IPS-18a (cell line): ENCODE results near the gene SEL1L3.
"Not testable (repeated sequence)": the region's sequence is repeated elsewhere in the genome, so short reads cannot be mapped to it uniquely, and the experiment has no call there.

ENCODE experiments used
- H3K27ac ChIP-seq: one replicate; pipeline ENCODE4 v1.5.1; 2013; ENCODE audit warnings: low read length
- H3K27me3 ChIP-seq: one replicate; pipeline ENCODE4 v1.6.1; 2013; ENCODE audit warnings: mild to moderate bottlenecking, low read length; ENCODE audit not compliant: control insufficient read depth, insufficient read depth
- H3K36me3 ChIP-seq: one replicate; pipeline ENCODE4 v1.6.1; 2013; ENCODE audit warnings: low read depth, low read length; ENCODE audit not compliant: control insufficient read depth
- H3K4me1 ChIP-seq: one replicate; pipeline ENCODE4 v1.6.1; 2013; ENCODE audit warnings: low read depth, low read length; ENCODE audit not compliant: control insufficient read depth
- H3K4me3 ChIP-seq: one replicate; pipeline ENCODE4 v1.5.1; 2013; ENCODE audit warnings: low read length
- H3K9ac ChIP-seq: one replicate; pipeline ENCODE4 v1.6.1; 2013; ENCODE audit warnings: mild to moderate bottlenecking, low read length, moderate library complexity
- H3K9me3 ChIP-seq: one replicate; pipeline ENCODE4 v1.6.1; 2013; ENCODE audit warnings: low read depth, low read length; ENCODE audit not compliant: control insufficient read depth

Gene SEL1L3

GRCh38 chr4:25878676-25879075 is 15.9 kb upstream of the SEL1L3 start:
- Histone ChIP-seq H3K27ac (no peak overlapping the region), H3K9ac (no peak overlapping the region), H3K36me3 (no peaks in the 10 kb centered on the region), H3K9me3 (no peaks in the 10 kb centered on the region), H3K27me3 (no peaks in the 10 kb centered on the region), H3K4me3 (no peak overlapping the region), H3K4me1 (no peaks in the 10 kb centered on the region)

DNA sequence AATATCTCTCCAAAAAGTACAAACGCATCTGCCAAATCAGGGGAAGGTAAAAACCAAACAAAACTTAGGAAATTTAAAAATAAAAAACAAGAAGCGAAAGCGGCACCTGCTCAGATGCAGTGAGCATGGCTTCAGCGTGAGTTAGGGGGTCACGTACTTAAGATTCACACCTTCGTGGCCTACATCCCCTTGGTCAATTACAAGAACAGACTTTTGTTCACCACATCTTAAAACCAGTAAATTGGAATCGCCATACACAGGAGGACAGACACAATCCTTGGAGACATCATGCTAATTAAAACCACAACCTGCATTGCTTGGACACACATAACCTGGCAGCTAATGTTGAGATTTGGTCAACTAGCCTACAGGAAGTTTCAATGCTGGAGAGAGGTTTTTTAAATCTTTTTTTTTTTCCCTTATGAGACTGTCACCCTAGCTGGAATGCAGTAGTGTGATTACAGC is 12.5 kb upstream of the SEL1L3 start:
- Histone ChIP-seq H3K4me3 (no peak overlapping the region), H3K4me1 (no peaks in the 10 kb centered on the region), H3K27me3 (no peaks in the 10 kb centered on the region), H3K36me3 (no peaks in the 10 kb centered on the region), H3K27ac (no peak overlapping the region), H3K9me3 (no peaks in the 10 kb centered on the region), H3K9ac (no peak overlapping the region)

- H3K4me3 ChIP-seq: no peak overlapping the region
- no peaks in the 10 kb centered on the region for H3K27me3 ChIP-seq
- no peak overlapping the region for H3K27ac ChIP-seq
- no peaks in the 10 kb centered on the region for H3K4me1 ChIP-seq
- no peaks in the 10 kb centered on the region for H3K9me3 ChIP-seq
- H3K36me3 ChIP-seq: no peaks in the 10 kb centered on the region
- H3K9ac ChIP-seq: no peak overlapping the region
Observed at GRCh38 chr4:25874655-25875054, 11.9 kb upstream of the SEL1L3 start.

- H3K4me1 ChIP-seq: no peaks in the 10 kb centered on the region
- no peak overlapping the region for H3K9ac ChIP-seq
- H3K27me3 ChIP-seq: no peaks in the 10 kb centered on the region
- no peaks in the 10 kb centered on the region for H3K36me3 ChIP-seq
- H3K27ac ChIP-seq: no peak overlapping the region
- no peaks in the 10 kb centered on the region for H3K9me3 ChIP-seq
- H3K4me3 ChIP-seq: no peak overlapping the region
Observed at GRCh38 chr4:25873632-25874129, 10.9 kb upstream of the SEL1L3 start.

DNA sequence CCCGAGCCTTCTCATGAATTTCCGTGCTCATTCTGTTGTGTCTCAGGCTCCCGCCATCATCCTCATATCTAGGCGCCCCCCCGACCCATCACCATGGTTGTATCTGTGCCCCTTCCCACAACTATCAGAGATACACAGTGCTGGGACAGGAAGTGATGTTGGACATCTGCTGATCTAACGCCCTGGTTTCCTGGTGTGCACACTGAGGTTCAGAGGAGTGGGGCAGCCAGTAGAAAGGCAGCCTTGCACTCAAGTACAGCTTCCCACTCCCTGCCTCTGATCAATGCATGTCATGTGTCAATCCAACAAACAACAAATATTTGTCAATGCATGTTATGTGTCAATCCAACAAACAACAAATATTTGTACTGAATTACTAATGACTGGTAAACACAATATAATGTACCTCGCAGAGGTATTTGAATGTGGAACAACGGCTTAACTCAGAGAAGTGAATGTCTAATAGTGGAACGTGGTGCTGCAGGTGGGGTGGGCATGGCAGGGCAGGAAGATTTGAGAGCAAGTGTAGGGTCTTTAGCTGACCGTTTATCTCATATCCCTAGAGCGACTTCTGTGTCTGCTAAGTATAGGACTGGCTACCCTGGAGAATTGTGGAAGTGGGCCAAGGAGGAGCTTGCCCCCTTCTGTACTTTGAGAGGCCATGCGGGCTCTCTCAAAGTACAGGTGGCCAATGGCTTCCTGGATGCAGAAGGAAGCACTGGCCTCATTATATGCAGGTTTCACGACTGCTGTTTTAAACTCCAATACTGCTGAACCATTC is 10.3 kb upstream of the SEL1L3 start:
- no peaks in the 10 kb centered on the region for H3K4me1 ChIP-seq
- H3K9ac ChIP-seq: no peak overlapping the region
- no peaks in the 10 kb centered on the region for H3K36me3 ChIP-seq
- no peak overlapping the region for H3K4me3 ChIP-seq
- no peaks in the 10 kb centered on the region for H3K27me3 ChIP-seq
- no peak overlapping the region for H3K27ac ChIP-seq
- no peaks in the 10 kb centered on the region for H3K9me3 ChIP-seq

DNA sequence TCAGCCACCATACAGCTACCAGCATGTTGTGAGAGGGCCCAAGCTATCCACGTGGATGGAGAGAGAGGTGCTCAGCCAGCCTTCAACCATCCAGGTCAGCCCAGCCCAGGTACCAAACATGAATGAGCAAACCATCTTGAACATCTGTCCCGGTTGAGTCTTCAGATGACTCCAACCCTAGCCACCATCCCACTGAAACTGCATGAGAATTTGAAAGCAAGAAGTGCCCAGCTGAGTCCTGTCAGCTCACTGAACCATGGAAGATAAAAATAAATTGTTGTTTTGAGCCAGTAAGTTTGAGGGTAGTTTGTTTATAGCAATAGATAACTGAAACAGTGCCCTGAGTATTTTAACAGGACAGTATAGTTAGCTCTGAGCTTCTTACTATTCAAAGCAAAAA is 7.3 kb upstream of the SEL1L3 start:
- Histone ChIP-seq H3K36me3 (no peaks in the 10 kb centered on the region), H3K9ac (no peak overlapping the region), H3K4me1 (peaks cover 3% of the 10 kb centered on the region), H3K4me3 (no peak overlapping the region), H3K9me3 (no peaks in the 10 kb centered on the region), H3K27me3 (peaks cover 3% of the 10 kb centered on the region), H3K27ac (no peak overlapping the region)

- Histone ChIP-seq H3K9me3 (no peaks in the 10 kb centered on the region), H3K4me3 (no peak overlapping the region), H3K27me3 (peaks cover 20% of the 10 kb centered on the region), H3K4me1 (peaks cover 3% of the 10 kb centered on the region), H3K9ac (no peak overlapping the region), H3K36me3 (no peaks in the 10 kb centered on the region), H3K27ac (no peak overlapping the region)
Observed at GRCh38 chr4:25867781-25868294, 5.0 kb upstream of the SEL1L3 start.

- H3K27me3 ChIP-seq: peaks cover 25% of the 10 kb centered on the region
- H3K9ac ChIP-seq, H3K27ac ChIP-seq, H3K36me3 ChIP-seq, H3K4me1 ChIP-seq, H3K4me3 ChIP-seq, H3K9me3 ChIP-seq: not testable (repeated sequence)
Observed at GRCh38 chr4:25866401-25866800, 3.6 kb upstream of the SEL1L3 start.

DNA sequence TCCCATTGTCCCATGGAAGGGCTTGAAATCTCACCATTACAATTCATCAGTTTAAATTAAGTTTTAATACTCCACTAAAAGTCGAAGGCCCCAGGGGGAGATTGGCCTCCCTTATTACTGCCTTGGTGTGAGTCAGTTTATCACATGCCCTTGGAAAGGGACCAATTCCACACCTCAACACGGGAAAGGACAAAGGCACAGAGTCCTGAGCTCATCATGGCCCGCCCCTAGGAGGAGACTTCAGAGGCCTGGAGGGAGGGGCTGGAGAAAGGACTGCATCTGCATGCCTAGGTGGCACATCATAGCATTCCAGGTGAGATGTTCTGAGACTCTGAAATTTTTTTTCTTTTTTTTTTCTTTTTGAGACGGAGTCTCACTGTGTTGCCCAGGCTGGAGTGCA is 2.8 kb upstream of the SEL1L3 start:
- Histone ChIP-seq H3K36me3 (no peaks in the 10 kb centered on the region), H3K4me3 (no peak overlapping the region), H3K9me3 (no peaks in the 10 kb centered on the region), H3K4me1 (peaks cover 13% of the 10 kb centered on the region), H3K9ac (no peak overlapping the region), H3K27me3 (peaks cover 32% of the 10 kb centered on the region), H3K27ac (no peak overlapping the region)

DNA sequence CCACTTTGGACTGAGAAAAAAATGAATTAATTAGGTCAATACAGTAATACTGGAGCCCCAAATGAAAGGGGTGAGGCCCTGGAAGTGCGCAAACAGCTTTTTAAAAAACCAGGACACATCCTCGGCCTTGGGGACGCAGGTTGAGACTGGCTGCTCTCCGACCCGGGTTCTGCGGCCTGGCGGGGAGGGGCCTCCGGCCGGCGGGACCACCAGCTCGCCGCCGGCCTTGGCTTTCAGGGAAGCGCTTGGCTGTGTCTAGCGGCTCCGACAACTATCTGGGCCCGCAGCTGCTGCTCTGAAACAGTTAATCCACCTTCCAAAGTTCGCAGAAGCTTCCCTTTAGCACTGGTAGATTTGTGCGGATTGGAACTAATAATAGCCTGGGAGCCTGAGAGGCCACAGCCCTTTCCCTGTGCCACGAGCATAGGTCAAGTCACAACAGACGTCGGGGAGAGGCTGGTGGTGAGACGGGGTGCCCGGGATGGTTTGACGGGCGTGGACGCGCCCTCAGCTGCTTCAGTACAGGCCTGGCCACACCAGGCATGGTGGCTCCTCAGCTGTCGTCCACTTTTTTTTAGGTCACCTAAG is 1.1 kb upstream of the SEL1L3 start:
- H3K4me1 ChIP-seq: peaks cover 14% of the 10 kb centered on the region
- H3K27me3 ChIP-seq: peaks cover 32% of the 10 kb centered on the region
- peak overlapping the region; percentile 78 for H3K4me3 ChIP-seq
- H3K36me3 ChIP-seq: no peaks in the 10 kb centered on the region
- H3K27ac ChIP-seq: no peak overlapping the region
- H3K9ac ChIP-seq: peak overlapping the region; percentile 70
- no peaks in the 10 kb centered on the region for H3K9me3 ChIP-seq

DNA sequence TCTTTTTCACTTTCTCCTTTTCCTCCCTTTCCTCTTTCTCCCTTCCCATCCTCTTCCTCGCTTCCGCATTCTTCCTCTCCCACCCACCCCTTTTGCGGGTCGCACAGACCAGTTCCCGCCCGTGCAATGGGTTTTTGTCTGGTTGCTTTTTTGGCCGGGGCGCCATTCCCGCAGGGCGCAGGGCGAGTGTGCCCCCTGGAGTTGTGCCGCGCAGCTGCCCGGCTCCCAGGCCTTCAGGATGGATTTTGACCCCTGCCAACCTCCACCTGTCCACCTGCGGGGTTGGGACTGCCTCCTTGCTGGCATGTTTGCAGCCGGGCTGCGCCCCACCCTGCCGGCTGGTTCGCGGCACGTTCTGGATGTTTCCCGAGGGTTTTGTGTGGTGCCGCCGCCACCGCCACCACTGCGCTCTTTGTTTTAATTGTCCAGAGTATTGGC is 578 bp upstream of the SEL1L3 start:
- H3K27ac ChIP-seq: peak overlapping the region; percentile 44

More for the DNA sequence above, 578 bp upstream of the SEL1L3 start:
- peaks cover 14% of the 10 kb centered on the region for H3K4me1 ChIP-seq
- H3K9ac ChIP-seq: peak overlapping the region; percentile 70
- H3K4me3 ChIP-seq: peak overlapping the region; percentile 78
- no peaks in the 10 kb centered on the region for H3K9me3 ChIP-seq
- no peaks in the 10 kb centered on the region for H3K36me3 ChIP-seq
- peaks cover 32% of the 10 kb centered on the region for H3K27me3 ChIP-seq
